ENCODE data around the gene ROR1.

- no peak for TF ChIP-seq CTCF (IDR thresholded peaks at IDR 0.05)
- no peak for TF ChIP-seq POLR2A (IDR thresholded peaks at IDR 0.05)
These were observed 324.0 kb downstream of the ROR1 start for GRCh38 chr1:64097859-64098258.

Measured in uterus (tissue), 2 donors.